Endometrial microvascular endothelial cells (primary cell): ENCODE results near the gene OR13C3. TPM values are rescaled to one million over a fixed set of nuclear protein-coding genes. Genes with fewer than 3 reads are reported as not detected.

Experiments used
- total RNA-seq: library from RNA; depleted of rRNA; stranded (reverse); fragments of >200 nt; gene quantifications from one replicate; pipeline ENCODE4 v1.2.3, GENCODE V29; 2015; ENCODE audit errors: inconsistent ontology term

Gene OR13C3
- total RNA-seq, 1 donor from 2014 or later: not detected

Other genes with a start within 250 kb of the OR13C3 start
- not detected for gene OR13F1, start 32.6 kb downstream of the OR13C3 start, total RNA-seq
- not detected for gene OR13C4, start 9.6 kb downstream of the OR13C3 start, total RNA-seq
- gene OR13C8, start 32.3 kb upstream of the OR13C3 start, total RNA-seq: not detected
- gene OR13C5, start 62.6 kb upstream of the OR13C3 start, total RNA-seq: not detected
- gene OR13C2, start 68.8 kb upstream of the OR13C3 start, total RNA-seq: not detected
- not detected for gene OR13C9, start 81.3 kb upstream of the OR13C3 start, total RNA-seq
- gene OR13D1, start 157.7 kb upstream of the OR13C3 start, total RNA-seq: not detected
- 68.4 TPM for gene NIPSNAP3A, start 210.8 kb upstream of the OR13C3 start, total RNA-seq
- gene NIPSNAP3B, start 227.3 kb upstream of the OR13C3 start, total RNA-seq: 0.37 TPM